ENCODE data around the gene PDLIM7. TPM values are rescaled to one million over a fixed set of nuclear protein-coding genes. Genes with fewer than 3 reads are reported as not detected.

The PDLIM7 gene
- total and polyA plus RNA-seq, 10 of the 15 experiments (the other 5 are each of a cell fraction or from before 2014, with no cell fraction given): 0.82 to 36.6 (median 19.3) TPM

- TF ChIP-seq IKZF1 (conservative IDR thresholded peaks at IDR 0.05): peak; percentile 52
- TF ChIP-seq ZNF384 (IDR thresholded peaks at IDR 0.05; ENCODE audit: borderline replicate concordance, low read depth, low read length): no peak
- no peak for TF ChIP-seq RCOR1 (conservative IDR thresholded peaks at IDR 0.05; ENCODE audit: low read depth, low read length)
- TF ChIP-seq POLR2A (IDR thresholded peaks at IDR 0.05; ENCODE audit: low read depth, low read length): no peak
- TF ChIP-seq, protein P1, sequence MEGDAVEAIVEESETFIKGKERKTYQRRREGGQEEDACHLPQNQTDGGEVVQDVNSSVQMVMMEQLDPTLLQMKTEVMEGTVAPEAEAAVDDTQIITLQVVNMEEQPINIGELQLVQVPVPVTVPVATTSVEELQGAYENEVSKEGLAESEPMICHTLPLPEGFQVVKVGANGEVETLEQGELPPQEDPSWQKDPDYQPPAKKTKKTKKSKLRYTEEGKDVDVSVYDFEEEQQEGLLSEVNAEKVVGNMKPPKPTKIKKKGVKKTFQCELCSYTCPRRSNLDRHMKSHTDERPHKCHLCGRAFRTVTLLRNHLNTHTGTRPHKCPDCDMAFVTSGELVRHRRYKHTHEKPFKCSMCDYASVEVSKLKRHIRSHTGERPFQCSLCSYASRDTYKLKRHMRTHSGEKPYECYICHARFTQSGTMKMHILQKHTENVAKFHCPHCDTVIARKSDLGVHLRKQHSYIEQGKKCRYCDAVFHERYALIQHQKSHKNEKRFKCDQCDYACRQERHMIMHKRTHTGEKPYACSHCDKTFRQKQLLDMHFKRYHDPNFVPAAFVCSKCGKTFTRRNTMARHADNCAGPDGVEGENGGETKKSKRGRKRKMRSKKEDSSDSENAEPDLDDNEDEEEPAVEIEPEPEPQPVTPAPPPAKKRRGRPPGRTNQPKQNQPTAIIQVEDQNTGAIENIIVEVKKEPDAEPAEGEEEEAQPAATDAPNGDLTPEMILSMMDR (IDR thresholded peaks at IDR 0.05 in 2 of 3, conservative IDR thresholded peaks at IDR 0.05 in 1 of 3; ENCODE audit: control insufficient read depth in 2 of 3, extremely low read depth in 1 of 3, insufficient read depth in 1 of 3, low read depth in 3 of 3, low read length in 3 of 3): peak; percentile 68 to 85 (median 80)
- TF ChIP-seq SMC3 (IDR thresholded peaks at IDR 0.05; ENCODE audit: borderline replicate concordance, low read length): peak; percentile 34; the same call in 1 of the 2 replicates
- peak; percentile 29; the same call in 1 of the 2 replicates for TF ChIP-seq RAD21 (IDR thresholded peaks at IDR 0.05; ENCODE audit: insufficient read depth, low read depth, low read length)
- TF ChIP-seq BCLAF1 (IDR thresholded peaks at IDR 0.05): peak; percentile 74
- TF ChIP-seq, protein P2, sequence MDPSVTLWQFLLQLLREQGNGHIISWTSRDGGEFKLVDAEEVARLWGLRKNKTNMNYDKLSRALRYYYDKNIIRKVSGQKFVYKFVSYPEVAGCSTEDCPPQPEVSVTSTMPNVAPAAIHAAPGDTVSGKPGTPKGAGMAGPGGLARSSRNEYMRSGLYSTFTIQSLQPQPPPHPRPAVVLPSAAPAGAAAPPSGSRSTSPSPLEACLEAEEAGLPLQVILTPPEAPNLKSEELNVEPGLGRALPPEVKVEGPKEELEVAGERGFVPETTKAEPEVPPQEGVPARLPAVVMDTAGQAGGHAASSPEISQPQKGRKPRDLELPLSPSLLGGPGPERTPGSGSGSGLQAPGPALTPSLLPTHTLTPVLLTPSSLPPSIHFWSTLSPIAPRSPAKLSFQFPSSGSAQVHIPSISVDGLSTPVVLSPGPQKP (IDR thresholded peaks at IDR 0.05; ENCODE audit: low read depth, low read length): peak; percentile 96
- TF ChIP-seq, protein P3, sequence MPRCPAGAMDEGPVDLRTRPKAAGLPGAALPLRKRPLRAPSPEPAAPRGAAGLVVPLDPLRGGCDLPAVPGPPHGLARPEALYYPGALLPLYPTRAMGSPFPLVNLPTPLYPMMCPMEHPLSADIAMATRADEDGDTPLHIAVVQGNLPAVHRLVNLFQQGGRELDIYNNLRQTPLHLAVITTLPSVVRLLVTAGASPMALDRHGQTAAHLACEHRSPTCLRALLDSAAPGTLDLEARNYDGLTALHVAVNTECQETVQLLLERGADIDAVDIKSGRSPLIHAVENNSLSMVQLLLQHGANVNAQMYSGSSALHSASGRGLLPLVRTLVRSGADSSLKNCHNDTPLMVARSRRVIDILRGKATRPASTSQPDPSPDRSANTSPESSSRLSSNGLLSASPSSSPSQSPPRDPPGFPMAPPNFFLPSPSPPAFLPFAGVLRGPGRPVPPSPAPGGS (IDR thresholded peaks at IDR 0.05; ENCODE audit: borderline replicate concordance, insufficient read depth, low read depth, low read length, poor library complexity, severe bottlenecking): peak; percentile 46
- peak; percentile 49; the same call in 1 of the 3 replicates for TF ChIP-seq POU2F2 (IDR thresholded peaks at IDR 0.05; ENCODE audit: borderline replicate concordance, low read depth, low read length)
- no peak for TF ChIP-seq CBX3 (IDR thresholded peaks at IDR 0.05; ENCODE audit: borderline replicate concordance, low read depth)
- TF ChIP-seq SREBF2 (IDR thresholded peaks at IDR 0.05; ENCODE audit: low read length): no peak
- peak; percentile 43 for TF ChIP-seq RELA (IDR thresholded peaks at IDR 0.05; ENCODE audit: borderline replicate concordance, partially characterized antibody)
- TF ChIP-seq NKRF (conservative IDR thresholded peaks at IDR 0.05): peak; percentile 45; the same call in 1 of the 2 replicates
- no peak for TF ChIP-seq CREB1 (IDR thresholded peaks at IDR 0.05; ENCODE audit: low read depth)
- TF ChIP-seq HCFC1 (IDR thresholded peaks at IDR 0.05; ENCODE audit: low read length): 0 out of 2 replicates have a peak, but pooled peaks have one; percentile 14
Observed at GRCh38 chr5:177455036-177455660, 42.3 kb downstream of the PDLIM7 start (continued).

All from GM12878 (cell line).